ENCODE data around the gene SMAD3.

DNA sequence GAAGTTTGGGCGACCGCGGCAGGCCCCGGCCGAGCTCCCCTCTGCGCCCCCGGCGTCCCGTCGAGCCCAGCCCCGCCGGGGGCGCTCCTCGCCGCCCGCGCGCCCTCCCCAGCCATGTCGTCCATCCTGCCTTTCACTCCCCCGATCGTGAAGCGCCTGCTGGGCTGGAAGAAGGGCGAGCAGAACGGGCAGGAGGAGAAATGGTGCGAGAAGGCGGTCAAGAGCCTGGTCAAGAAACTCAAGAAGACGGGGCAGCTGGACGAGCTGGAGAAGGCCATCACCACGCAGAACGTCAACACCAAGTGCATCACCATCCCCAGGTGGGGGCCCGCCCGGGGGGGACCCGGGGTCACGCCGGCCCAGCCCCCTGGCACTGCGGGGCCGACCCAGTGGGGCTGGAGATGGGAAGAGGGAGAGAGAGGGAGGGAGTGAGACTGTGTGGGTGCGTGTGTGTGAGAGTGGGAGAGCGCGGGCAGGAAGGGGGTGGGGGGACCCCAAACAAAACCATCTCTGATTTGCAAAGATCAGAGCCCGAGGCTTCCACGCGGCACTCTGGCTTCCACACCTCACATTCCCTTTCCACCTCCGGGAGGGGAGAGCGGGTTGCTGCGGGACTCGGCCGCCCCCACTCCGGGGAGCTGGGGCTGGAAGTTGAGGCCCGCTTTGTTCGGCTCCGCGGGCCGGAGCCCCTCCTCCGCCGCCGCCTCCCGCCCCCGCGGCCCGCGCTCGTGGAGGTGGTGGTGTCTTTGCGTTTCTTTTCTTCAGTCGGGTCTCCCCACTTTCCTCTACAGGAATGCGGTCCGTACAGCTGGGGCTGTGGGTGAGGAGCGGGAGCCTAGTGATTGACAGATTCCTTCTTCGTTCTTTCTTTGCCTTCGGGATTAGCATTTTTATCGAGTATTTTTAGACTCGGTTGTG is 898 bp downstream of the SMAD3 start:
- TF ChIP-seq, protein P1, sequence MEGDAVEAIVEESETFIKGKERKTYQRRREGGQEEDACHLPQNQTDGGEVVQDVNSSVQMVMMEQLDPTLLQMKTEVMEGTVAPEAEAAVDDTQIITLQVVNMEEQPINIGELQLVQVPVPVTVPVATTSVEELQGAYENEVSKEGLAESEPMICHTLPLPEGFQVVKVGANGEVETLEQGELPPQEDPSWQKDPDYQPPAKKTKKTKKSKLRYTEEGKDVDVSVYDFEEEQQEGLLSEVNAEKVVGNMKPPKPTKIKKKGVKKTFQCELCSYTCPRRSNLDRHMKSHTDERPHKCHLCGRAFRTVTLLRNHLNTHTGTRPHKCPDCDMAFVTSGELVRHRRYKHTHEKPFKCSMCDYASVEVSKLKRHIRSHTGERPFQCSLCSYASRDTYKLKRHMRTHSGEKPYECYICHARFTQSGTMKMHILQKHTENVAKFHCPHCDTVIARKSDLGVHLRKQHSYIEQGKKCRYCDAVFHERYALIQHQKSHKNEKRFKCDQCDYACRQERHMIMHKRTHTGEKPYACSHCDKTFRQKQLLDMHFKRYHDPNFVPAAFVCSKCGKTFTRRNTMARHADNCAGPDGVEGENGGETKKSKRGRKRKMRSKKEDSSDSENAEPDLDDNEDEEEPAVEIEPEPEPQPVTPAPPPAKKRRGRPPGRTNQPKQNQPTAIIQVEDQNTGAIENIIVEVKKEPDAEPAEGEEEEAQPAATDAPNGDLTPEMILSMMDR (conservative IDR thresholded peaks at IDR 0.05): no peak
- TF ChIP-seq ZFX (IDR thresholded peaks at IDR 0.05): peak; percentile 57

Data from C4-2B (cell line).